Measurements from ENCODE around the gene KCNN4.

KCNN4 gene

DNA sequence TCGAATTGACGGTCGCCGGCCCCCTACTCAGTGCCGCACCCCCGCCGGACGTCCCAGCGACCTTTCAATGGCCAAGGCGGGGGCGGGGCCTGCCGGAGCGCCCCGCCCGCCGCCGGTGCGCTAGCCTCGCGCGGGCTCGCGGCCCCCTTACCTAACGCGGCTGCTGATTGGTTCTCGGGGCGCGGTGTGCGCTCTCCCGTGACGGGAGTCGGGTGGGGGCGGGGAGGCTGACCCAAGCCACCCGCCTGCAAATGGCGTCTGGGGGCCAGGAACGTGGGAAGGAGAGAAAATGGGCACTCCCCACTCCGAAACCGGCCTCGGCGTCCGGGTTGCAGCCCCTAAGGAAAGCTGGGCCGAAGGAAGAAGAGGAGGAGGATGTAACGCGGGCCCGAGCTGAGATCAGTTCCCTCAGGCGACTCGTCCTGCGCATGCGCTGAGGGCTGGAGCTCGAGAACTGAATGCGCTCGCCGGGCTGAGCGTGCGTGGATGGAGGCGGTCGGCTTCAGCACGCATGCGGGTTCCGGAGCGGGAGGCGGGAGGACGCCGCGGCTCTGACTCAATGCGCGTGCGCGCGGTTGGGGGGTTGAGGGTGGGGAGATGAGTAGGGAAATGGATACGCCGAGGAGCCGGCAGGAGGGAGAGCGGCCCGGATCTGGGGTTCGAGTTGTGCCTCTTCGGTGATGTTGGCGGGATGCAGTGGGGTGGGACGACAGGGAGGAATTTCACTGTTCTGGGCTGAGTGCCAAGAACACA lies 26.1 kb downstream of the KCNN4 start, which contains the start of gene SMG9:
SMG9 (minus strand) TSS at position 460 of the 753 bp plus-strand sequence. CDS start 4,221 bp downstream, outside the sequence.
- peak within 1 kb of the TSS; percentile 93 for H3K4me3 ChIP-seq (ENCODE audit: low read length)
- H3K4me1 ChIP-seq (ENCODE audit: control insufficient read depth, insufficient read depth, low read length) = peaks cover 67% of the 10 kb centered on the region
- peak within 1 kb of the TSS; percentile 98 for H3K9ac ChIP-seq (ENCODE audit: low read length)
- no peaks in the 10 kb centered on the region for H3K27me3 ChIP-seq (replicated peaks; ENCODE audit: control insufficient read depth, insufficient read depth, low read length)
- peaks cover 8% of the 10 kb centered on the region for H3K36me3 ChIP-seq (ENCODE audit: control insufficient read depth, insufficient read depth, low read length, severe bottlenecking)
- H3K9me3 ChIP-seq (ENCODE audit: control insufficient read depth, low read length) = no peaks in the 10 kb centered on the region
- DNase-seq (ENCODE audit: low read depth) = peak; percentile 100

DNA sequence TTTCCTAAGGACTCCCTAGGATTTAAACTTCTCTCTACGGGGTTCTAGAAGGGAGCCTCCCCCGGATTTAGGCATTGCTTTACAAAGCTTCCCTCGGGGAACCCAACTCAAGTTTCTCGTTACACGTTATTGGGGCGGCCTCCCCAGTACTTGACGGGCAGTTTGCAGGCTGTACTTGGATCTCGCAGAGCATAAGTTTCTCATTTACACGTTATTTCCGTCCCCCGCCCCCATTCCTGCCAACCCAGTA lies 26.6 kb downstream of the KCNN4 start:
- DNase-seq (ENCODE audit: low read depth) = no peak
- peaks cover 13% of the 10 kb centered on the region for H3K36me3 ChIP-seq (ENCODE audit: control insufficient read depth, insufficient read depth, low read length, severe bottlenecking)

DNA sequence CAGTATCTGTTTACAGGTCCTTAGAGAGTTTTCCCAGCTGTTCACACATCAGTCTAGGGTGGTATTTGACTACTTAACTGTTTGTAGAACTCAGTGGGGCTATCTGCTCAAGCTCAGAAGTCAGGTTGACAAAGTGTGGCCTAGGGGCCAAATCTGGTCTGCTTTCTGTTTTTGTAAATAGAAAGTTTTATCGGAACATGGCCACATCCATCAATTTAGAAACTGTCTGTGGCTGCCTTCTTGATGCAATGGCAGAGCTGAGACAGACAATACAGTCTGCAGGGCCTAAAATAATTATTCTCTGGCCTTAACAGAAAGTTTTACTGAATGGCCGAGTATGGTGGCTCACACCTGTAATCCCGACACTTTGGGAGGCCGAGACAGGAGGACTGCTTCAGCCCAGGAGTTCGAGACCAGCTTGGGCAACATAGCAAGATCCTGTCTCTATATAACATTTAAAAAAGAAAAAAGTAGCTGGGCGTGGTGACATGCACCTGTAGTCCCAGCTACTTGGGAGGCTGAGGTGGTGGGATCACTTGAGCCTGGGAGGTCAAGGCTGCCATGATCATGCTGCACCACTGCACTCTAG lies 28.4 kb downstream of the KCNN4 start:
- no peak for DNase-seq (ENCODE audit: low read depth)

More for the DNA sequence above, 26.6 kb downstream of the KCNN4 start:
- Histone ChIP-seq H3K4me1 (ENCODE audit: control insufficient read depth, insufficient read depth, low read length) (peaks cover 62% of the 10 kb centered on the region), H3K27me3 (replicated peaks; ENCODE audit: control insufficient read depth, insufficient read depth, low read length) (no peaks in the 10 kb centered on the region), H3K9ac (ENCODE audit: low read length) (peak overlapping the region; percentile 98), H3K4me3 (ENCODE audit: low read length) (peak overlapping the region; percentile 93), H3K9me3 (ENCODE audit: control insufficient read depth, low read length) (no peaks in the 10 kb centered on the region)

DNA sequence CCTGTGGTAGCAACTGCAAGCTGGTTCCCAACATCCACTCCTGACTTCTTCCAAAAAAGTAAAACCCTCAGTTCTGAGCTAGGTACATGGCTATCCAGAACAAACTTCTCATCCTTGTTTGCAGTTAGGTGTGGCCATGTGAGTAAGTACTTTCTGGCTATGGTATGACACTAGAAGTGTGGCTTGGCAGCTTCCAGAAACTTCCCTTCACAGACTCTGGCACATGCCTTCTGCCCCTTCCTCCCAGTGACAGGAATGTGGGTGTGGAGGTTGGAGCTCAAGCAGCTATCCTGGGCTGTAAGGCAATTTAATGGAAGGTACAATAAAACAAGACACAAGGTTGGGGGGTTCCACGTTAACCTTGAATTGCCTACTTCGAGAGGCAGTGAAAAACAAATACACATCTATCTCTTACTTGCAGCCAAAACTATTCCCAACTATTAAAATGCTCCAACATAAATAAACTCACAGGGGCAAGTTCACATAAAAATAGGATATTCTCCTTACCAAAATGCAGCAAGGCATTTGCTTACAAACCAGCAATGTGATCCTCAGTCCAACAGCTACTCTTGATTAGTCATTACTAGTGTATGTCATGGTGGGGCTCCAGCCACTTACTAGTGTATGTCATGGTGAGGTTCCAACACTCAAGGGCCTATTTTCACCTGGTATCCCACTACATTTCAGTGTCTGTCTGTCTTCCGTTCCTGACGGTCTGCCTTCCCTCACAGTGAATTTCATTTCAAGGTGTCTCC lies 29.1 kb downstream of the KCNN4 start:
- Histone ChIP-seq H3K9me3 (ENCODE audit: control insufficient read depth, low read length) (no peaks in the 10 kb centered on the region), H3K9ac (ENCODE audit: low read length) (no peak overlapping the region), H3K4me3 (ENCODE audit: low read length) (no peak overlapping the region), H3K36me3 (ENCODE audit: control insufficient read depth, insufficient read depth, low read length, severe bottlenecking) (peaks cover 38% of the 10 kb centered on the region), H3K27me3 (replicated peaks; ENCODE audit: control insufficient read depth, insufficient read depth, low read length) (no peaks in the 10 kb centered on the region), H3K4me1 (ENCODE audit: control insufficient read depth, insufficient read depth, low read length) (peaks cover 42% of the 10 kb centered on the region)
- no peak for DNase-seq (ENCODE audit: low read depth)

More for the DNA sequence above, 28.4 kb downstream of the KCNN4 start:
- Histone ChIP-seq H3K36me3 (ENCODE audit: control insufficient read depth, insufficient read depth, low read length, severe bottlenecking) (peaks cover 31% of the 10 kb centered on the region), H3K27me3 (replicated peaks; ENCODE audit: control insufficient read depth, insufficient read depth, low read length) (no peaks in the 10 kb centered on the region), H3K4me3 (ENCODE audit: low read length) (no peak overlapping the region), H3K9me3 (ENCODE audit: control insufficient read depth, low read length) (no peaks in the 10 kb centered on the region), H3K4me1 (ENCODE audit: control insufficient read depth, insufficient read depth, low read length) (peaks cover 50% of the 10 kb centered on the region), H3K9ac (ENCODE audit: low read length) (no peak overlapping the region)

DNA sequence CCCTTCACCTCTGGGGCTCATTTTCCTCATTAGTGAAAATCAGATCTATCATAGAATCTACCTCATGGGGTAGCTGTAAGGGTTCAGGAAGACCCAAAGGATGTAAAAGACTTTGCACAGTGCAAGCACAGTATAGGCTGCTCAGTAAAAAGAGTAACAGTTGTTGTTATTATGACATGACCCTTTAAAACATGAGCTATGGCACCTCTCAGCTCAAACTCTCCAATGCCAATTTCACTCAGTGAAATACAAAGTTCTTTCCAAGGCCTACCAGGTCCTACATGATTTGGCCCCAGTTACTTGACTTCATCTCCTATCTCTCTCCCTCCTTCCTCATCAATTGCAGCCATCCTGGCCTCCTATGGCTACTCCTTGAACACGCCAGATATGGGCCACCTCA lies 30.9 kb downstream of the KCNN4 start:
- DNase-seq (ENCODE audit: low read depth) = no peak
- no peak overlapping the region for H3K4me3 ChIP-seq (ENCODE audit: low read length)
- peaks cover 49% of the 10 kb centered on the region for H3K36me3 ChIP-seq (ENCODE audit: control insufficient read depth, insufficient read depth, low read length, severe bottlenecking)
- no peak overlapping the region for H3K9ac ChIP-seq (ENCODE audit: low read length)
- H3K9me3 ChIP-seq (ENCODE audit: control insufficient read depth, low read length) = no peaks in the 10 kb centered on the region
- no peaks in the 10 kb centered on the region for H3K27me3 ChIP-seq (replicated peaks; ENCODE audit: control insufficient read depth, insufficient read depth, low read length)
- peaks cover 28% of the 10 kb centered on the region for H3K4me1 ChIP-seq (ENCODE audit: control insufficient read depth, insufficient read depth, low read length)

DNA sequence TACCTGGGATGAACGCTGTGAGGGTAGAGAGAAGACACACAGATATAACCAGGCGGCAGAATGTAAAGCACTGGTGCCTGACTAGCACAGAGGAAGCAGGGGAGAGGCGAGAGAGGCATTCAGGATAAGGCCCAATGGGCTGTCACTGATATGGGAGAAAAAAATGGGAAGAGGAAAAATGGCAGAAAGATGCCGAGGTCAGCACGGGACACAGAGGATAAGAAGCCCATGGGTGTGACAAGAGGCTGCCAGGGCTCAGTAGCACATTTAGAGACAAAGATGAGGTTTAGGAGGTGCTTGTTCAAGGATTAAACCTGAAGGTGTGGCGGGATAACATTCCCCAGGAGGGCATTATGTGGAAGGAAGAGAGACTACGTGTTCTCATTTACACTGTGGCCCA lies 31.6 kb downstream of the KCNN4 start:
- H3K9ac ChIP-seq (ENCODE audit: low read length) = no peak overlapping the region
- DNase-seq (ENCODE audit: low read depth) = no peak
- peaks cover 56% of the 10 kb centered on the region for H3K36me3 ChIP-seq (ENCODE audit: control insufficient read depth, insufficient read depth, low read length, severe bottlenecking)
- H3K9me3 ChIP-seq (ENCODE audit: control insufficient read depth, low read length) = no peaks in the 10 kb centered on the region
- peaks cover 28% of the 10 kb centered on the region for H3K4me1 ChIP-seq (ENCODE audit: control insufficient read depth, insufficient read depth, low read length)
- H3K27me3 ChIP-seq (replicated peaks; ENCODE audit: control insufficient read depth, insufficient read depth, low read length) = no peaks in the 10 kb centered on the region
- H3K4me3 ChIP-seq (ENCODE audit: low read length) = no peak overlapping the region

DNA sequence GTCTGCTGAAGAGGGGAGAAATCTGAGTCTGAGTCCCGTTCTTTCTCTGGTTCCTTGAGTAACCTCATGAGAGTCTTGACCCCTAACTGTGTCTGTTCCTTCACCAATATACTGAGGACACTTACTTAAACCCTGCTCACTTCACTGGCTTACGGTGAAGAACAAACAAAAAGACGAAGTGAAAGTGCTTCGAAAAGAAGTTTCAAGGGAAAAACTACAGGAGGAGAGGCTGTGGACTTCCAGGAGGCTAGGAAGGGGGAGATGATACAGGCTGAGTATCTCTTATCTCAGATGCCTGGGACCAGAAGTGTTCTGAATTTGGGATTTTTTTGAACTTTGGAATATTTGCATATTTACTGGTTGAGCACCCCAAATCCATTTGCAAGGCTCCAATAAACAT lies 32.1 kb downstream of the KCNN4 start:
- Histone ChIP-seq H3K27me3 (replicated peaks; ENCODE audit: control insufficient read depth, insufficient read depth, low read length) (no peaks in the 10 kb centered on the region), H3K36me3 (ENCODE audit: control insufficient read depth, insufficient read depth, low read length, severe bottlenecking) (peaks cover 60% of the 10 kb centered on the region), H3K4me3 (ENCODE audit: low read length) (no peak overlapping the region), H3K9ac (ENCODE audit: low read length) (no peak overlapping the region), H3K9me3 (ENCODE audit: control insufficient read depth, low read length) (no peaks in the 10 kb centered on the region), H3K4me1 (ENCODE audit: control insufficient read depth, insufficient read depth, low read length) (peaks cover 24% of the 10 kb centered on the region)
- no peak for DNase-seq (ENCODE audit: low read depth)

DNA sequence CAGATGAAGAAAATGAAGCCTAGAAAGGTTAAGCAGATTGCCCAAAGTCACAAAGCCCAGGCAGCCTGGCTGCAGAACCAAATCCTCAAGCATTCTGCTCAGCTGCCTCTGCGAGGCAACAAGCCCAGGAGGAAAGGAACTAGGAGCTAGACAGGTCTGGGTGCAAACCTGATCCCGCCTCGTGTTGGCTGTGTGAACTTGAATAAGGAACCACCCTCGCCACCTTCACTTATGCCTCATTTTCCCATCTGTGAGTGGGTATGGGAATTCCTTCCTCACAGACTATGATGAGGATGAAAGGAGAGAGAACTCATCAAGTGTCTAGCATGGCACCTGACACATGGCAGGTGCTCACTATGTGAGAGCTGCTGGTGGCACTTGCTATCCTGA lies 32.6 kb downstream of the KCNN4 start:
- H3K9me3 ChIP-seq (ENCODE audit: control insufficient read depth, low read length) = no peaks in the 10 kb centered on the region
- no peaks in the 10 kb centered on the region for H3K27me3 ChIP-seq (replicated peaks; ENCODE audit: control insufficient read depth, insufficient read depth, low read length)
- H3K9ac ChIP-seq (ENCODE audit: low read length) = no peak overlapping the region
- peaks cover 23% of the 10 kb centered on the region for H3K4me1 ChIP-seq (ENCODE audit: control insufficient read depth, insufficient read depth, low read length)
- H3K4me3 ChIP-seq (ENCODE audit: low read length) = no peak overlapping the region
- no peak for DNase-seq (ENCODE audit: low read depth)
- H3K36me3 ChIP-seq (ENCODE audit: control insufficient read depth, insufficient read depth, low read length, severe bottlenecking) = peaks cover 65% of the 10 kb centered on the region

DNA sequence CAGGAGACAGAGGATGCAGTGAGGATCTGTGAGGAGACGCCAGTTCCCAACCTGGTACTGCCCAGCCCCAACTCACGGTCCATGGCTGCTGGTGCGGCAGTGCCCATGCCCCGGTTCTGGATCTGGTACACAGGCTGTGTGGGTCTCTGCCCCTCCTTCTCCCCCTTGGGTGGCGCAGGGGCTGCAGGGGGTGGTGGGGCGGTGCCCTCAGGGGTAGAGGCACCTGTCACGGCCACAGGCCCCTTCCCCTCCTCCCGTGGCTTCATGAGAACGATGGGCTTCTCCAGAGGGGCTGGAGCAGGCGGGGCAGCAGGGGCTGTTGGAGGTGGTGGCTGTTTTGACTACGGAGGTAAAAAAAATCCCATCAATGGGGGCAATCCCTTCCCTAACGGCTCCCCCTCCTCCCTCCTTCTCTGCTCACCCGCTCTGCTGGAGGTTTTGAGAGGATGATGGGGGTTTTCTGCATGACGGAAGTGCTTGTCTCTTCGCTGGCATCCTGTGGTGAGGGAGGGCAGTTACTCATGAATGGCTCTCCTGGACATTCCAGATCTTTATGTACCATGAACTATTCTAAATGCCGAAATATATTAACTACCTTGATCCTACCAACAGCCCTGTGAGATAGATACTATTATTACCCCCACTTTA lies 33.1 kb downstream of the KCNN4 start:
- no peak overlapping the region for H3K4me3 ChIP-seq (ENCODE audit: low read length)
- DNase-seq (ENCODE audit: low read depth) = no peak
- no peak overlapping the region for H3K9ac ChIP-seq (ENCODE audit: low read length)
- no peaks in the 10 kb centered on the region for H3K27me3 ChIP-seq (replicated peaks; ENCODE audit: control insufficient read depth, insufficient read depth, low read length)
- no peaks in the 10 kb centered on the region for H3K9me3 ChIP-seq (ENCODE audit: control insufficient read depth, low read length)
- H3K36me3 ChIP-seq (ENCODE audit: control insufficient read depth, insufficient read depth, low read length, severe bottlenecking) = peaks cover 68% of the 10 kb centered on the region
- peaks cover 25% of the 10 kb centered on the region for H3K4me1 ChIP-seq (ENCODE audit: control insufficient read depth, insufficient read depth, low read length)

DNA sequence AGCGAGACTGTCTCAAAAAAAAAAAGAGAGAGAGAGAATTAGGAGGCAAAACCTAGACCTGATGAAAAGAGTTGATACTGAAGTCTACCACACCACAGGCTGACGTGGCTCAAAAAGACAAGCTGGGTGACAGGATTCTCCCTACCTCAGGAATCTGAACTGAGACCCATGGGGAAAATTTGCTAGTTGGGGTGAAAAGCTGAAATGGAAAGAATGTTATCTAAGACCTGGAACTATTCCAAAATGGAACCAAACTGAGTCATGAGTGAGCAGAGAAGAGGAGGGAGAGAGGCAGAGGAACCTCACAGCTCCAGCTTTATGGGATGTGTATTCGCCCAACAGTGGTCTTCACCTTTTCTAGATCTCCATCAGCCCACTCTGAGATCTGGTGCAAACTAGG lies 37.7 kb downstream of the KCNN4 start:
- no peak for DNase-seq (ENCODE audit: low read depth)
- no peak overlapping the region for H3K4me3 ChIP-seq (ENCODE audit: low read length)
- peaks cover 88% of the 10 kb centered on the region for H3K36me3 ChIP-seq (ENCODE audit: control insufficient read depth, insufficient read depth, low read length, severe bottlenecking)

More for the DNA sequence above, 37.7 kb downstream of the KCNN4 start:
- H3K27me3 ChIP-seq (replicated peaks; ENCODE audit: control insufficient read depth, insufficient read depth, low read length) = no peaks in the 10 kb centered on the region
- no peak overlapping the region for H3K9ac ChIP-seq (ENCODE audit: low read length)
- peaks cover 9% of the 10 kb centered on the region for H3K4me1 ChIP-seq (ENCODE audit: control insufficient read depth, insufficient read depth, low read length)
- no peaks in the 10 kb centered on the region for H3K9me3 ChIP-seq (ENCODE audit: control insufficient read depth, low read length)

All from adipocyte (in vitro differentiated cells).